ENCODE data around the gene DENND2A.

Gene DENND2A

DNA sequence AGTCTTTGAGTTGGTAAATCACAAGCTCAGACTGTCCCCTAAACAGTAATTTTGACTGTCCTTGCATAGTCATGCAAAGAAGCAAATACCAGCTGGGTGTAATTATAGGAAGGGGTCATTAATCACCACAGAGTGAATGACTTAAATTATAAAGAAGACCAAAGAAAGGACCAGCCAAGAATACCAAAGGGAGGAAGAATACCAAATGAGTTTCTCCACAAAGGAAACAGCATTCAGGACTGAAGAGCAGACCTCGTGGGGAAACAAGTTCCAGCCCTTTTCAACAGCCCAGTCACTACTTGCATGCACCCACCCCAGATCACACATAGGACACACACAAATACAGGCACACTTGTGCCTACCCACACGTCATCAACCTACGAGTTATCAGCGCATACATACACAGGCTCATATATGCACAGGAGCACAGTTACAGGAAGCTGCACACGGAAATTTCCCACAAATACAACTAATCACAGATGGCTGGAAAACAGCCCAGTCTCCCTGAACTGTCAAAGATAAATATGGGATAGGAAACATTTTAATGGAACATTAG is 77.6 kb downstream of the DENND2A start:
- Histone ChIP-seq H3K79me2 (ENCODE audit: insufficient read depth, low read length) (no peaks in the 10 kb centered on the region), H3K27ac (ENCODE audit: low read depth, low read length, poor library complexity, severe bottlenecking) (no peak overlapping the region), H3K9ac (ENCODE audit: low read length) (no peak overlapping the region), H3K36me3 (ENCODE audit: insufficient read depth, low read length) (no peaks in the 10 kb centered on the region), H3K4me1 (ENCODE audit: insufficient read depth, low read length, severe bottlenecking) (no peaks in the 10 kb centered on the region), H3F3A (ENCODE audit: insufficient read depth, low read length) (no peaks in the 10 kb centered on the region), H3K9me3 (ENCODE audit: low read length) (no peaks in the 10 kb centered on the region), H2AFZ (ENCODE audit: low read length) (no peak overlapping the region), H4K20me1 (ENCODE audit: insufficient read depth, low read length) (no peaks in the 10 kb centered on the region), H3K4me3 (ENCODE audit: low read depth, low read length, poor library complexity, severe bottlenecking) (no peak overlapping the region), H3K4me2 (ENCODE audit: low read length) (no peak overlapping the region), H3K9me2 (ENCODE audit: low read depth, low read length) (no peaks in the 10 kb centered on the region), H3K27me3 (ENCODE audit: insufficient read depth, low read length) (peaks cover 7% of the 10 kb centered on the region)
- TF ChIP-seq, protein P1, sequence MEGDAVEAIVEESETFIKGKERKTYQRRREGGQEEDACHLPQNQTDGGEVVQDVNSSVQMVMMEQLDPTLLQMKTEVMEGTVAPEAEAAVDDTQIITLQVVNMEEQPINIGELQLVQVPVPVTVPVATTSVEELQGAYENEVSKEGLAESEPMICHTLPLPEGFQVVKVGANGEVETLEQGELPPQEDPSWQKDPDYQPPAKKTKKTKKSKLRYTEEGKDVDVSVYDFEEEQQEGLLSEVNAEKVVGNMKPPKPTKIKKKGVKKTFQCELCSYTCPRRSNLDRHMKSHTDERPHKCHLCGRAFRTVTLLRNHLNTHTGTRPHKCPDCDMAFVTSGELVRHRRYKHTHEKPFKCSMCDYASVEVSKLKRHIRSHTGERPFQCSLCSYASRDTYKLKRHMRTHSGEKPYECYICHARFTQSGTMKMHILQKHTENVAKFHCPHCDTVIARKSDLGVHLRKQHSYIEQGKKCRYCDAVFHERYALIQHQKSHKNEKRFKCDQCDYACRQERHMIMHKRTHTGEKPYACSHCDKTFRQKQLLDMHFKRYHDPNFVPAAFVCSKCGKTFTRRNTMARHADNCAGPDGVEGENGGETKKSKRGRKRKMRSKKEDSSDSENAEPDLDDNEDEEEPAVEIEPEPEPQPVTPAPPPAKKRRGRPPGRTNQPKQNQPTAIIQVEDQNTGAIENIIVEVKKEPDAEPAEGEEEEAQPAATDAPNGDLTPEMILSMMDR (IDR thresholded peaks at IDR 0.05; ENCODE audit: low read length): no peak
- no peak for TF ChIP-seq EZH2 (IDR thresholded peaks at IDR 0.05; ENCODE audit: borderline replicate concordance, low read length)

GRCh38 chr7:140559410-140559809 is 81.2 kb downstream of the DENND2A start:
- H3K36me3 ChIP-seq (ENCODE audit: insufficient read depth, low read length): no peaks in the 10 kb centered on the region
- no peak overlapping the region for H3K9ac ChIP-seq (ENCODE audit: low read length)

DNA sequence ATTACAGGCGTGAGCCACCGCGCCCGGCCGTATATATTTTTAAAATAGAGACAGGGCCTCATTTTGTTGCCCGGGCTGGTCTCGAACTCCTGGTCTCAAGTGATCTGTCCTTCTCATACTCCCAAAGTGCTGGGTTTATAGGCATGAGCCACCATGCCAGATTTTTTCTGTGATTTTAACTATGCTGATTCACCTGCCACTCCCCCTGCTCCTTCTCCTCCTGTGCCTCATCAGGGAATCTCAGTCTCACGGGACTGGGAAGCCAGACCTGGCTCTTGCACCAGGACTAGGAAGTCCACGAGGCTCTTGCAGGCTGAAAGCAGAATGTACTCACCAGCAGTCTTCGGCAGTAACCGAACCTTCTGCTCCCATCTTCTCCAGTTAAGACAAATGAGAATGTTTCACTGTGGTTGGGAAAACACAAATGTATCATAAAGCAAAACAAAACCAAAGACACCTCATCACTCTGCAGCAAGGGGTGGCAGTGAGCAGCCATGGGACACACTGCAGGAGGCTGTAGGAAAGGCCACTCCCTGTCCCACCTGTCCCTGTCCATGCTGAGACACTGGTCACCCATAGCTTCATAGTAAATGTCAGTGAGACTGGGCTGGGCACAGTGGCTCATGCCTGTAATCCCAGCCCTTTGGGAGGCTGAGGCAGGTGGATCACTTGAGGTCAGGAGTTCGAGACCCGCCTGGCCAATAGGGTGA is 82.6 kb downstream of the DENND2A start:
- Histone ChIP-seq H3K9me3 (ENCODE audit: low read length) (no peaks in the 10 kb centered on the region), H4K20me1 (ENCODE audit: insufficient read depth, low read length) (no peaks in the 10 kb centered on the region), H3F3A (ENCODE audit: insufficient read depth, low read length) (no peaks in the 10 kb centered on the region), H3K4me2 (ENCODE audit: low read length) (no peak overlapping the region), H3K79me2 (ENCODE audit: insufficient read depth, low read length) (no peaks in the 10 kb centered on the region), H3K36me3 (ENCODE audit: insufficient read depth, low read length) (no peaks in the 10 kb centered on the region), H3K9ac (ENCODE audit: low read length) (no peak overlapping the region), H3K4me3 (ENCODE audit: low read depth, low read length, poor library complexity, severe bottlenecking) (no peak overlapping the region), H3K27ac (ENCODE audit: low read depth, low read length, poor library complexity, severe bottlenecking) (no peak overlapping the region), H2AFZ (ENCODE audit: low read length) (no peak overlapping the region), H3K4me1 (ENCODE audit: insufficient read depth, low read length, severe bottlenecking) (no peaks in the 10 kb centered on the region), H3K27me3 (ENCODE audit: insufficient read depth, low read length) (peaks cover 7% of the 10 kb centered on the region; the same call in 1 of the 2 replicates), H3K9me2 (ENCODE audit: low read depth, low read length) (no peaks in the 10 kb centered on the region)
- TF ChIP-seq, protein P1 (IDR thresholded peaks at IDR 0.05; ENCODE audit: low read length): no peak
- TF ChIP-seq EZH2 (IDR thresholded peaks at IDR 0.05; ENCODE audit: borderline replicate concordance, low read length): no peak

More at GRCh38 chr7:140559410-140559809, 81.2 kb downstream of the DENND2A start:
- H3K4me3 ChIP-seq (ENCODE audit: low read depth, low read length, poor library complexity, severe bottlenecking): no peak overlapping the region
- no peaks in the 10 kb centered on the region for H4K20me1 ChIP-seq (ENCODE audit: insufficient read depth, low read length)
- H3K9me3 ChIP-seq (ENCODE audit: low read length): no peaks in the 10 kb centered on the region
- no peaks in the 10 kb centered on the region for H3K4me1 ChIP-seq (ENCODE audit: insufficient read depth, low read length, severe bottlenecking)
- H3K27ac ChIP-seq (ENCODE audit: low read depth, low read length, poor library complexity, severe bottlenecking): no peak overlapping the region
- H2AFZ ChIP-seq (ENCODE audit: low read length): no peak overlapping the region
- H3K4me2 ChIP-seq (ENCODE audit: low read length): no peak overlapping the region
- H3F3A ChIP-seq (ENCODE audit: insufficient read depth, low read length): no peaks in the 10 kb centered on the region
- no peaks in the 10 kb centered on the region for H3K9me2 ChIP-seq (ENCODE audit: low read depth, low read length)
- peaks cover 7% of the 10 kb centered on the region; the same call in 1 of the 2 replicates for H3K27me3 ChIP-seq (ENCODE audit: insufficient read depth, low read length)
- TF ChIP-seq, protein P1 (IDR thresholded peaks at IDR 0.05; ENCODE audit: low read length): no peak
- no peak for TF ChIP-seq EZH2 (IDR thresholded peaks at IDR 0.05; ENCODE audit: borderline replicate concordance, low read length)
- H3K79me2 ChIP-seq (ENCODE audit: insufficient read depth, low read length): no peaks in the 10 kb centered on the region

Measured in OCI-LY1 (cell line).